Measurements from ENCODE around the gene MIF. TPM values are rescaled to one million over a fixed set of nuclear protein-coding genes. Genes with fewer than 3 reads are reported as not detected.
"Not testable (repeated sequence)": the region's sequence is repeated elsewhere in the genome, so short reads cannot be mapped to it uniquely, and the experiment has no call there.

Gene MIF
- polyA plus RNA-seq, 2 of the 4 experiments (the other 2 are of a cell fraction), result 197 to 776 TPM

GRCh38 chr22:23857606-23858483 lies 36.3 kb upstream of the MIF start, which contains the start of gene SLC2A11 (continued):
- TF ChIP-seq FOSL2 (IDR thresholded peaks at IDR 0.05) (no peak), FOSL2 (CRISPR knock-in tag; IDR thresholded peaks at IDR 0.05) (no peak), POLR2A (IDR thresholded peaks at IDR 0.05; ENCODE audit: low read length) (peak; percentile 92), EHMT2 (IDR thresholded peaks at IDR 0.05; ENCODE audit: low read depth) (no peak)

GRCh38 chr22:23858484-23858815 lies 35.7 kb upstream of the MIF start:
- Histone ChIP-seq H3K4me2 (peak overlapping the region; percentile 93), H3K27ac (peak overlapping the region; percentile 81 to 90; a peak in 5 of 6 replicates), H3K9me3 (no peaks in the 10 kb centered on the region), H3K4me1 (peaks cover 9% of the 10 kb centered on the region; the same call in 1 of the 3 replicates), H3K4me3 (peak overlapping the region; percentile 58)
- CTCF ChIA-PET, result interaction anchor here (1.1 to 3.1 kb wide), 4 partner anchors 9 to 98 kb away, joined by 3 to 27 read pairs (median 3); partner anchors contain the start of gene CHCHD10
- FAIRE-seq, result no peak
- no peak for ATAC-seq
- no peak for DNase-seq (ENCODE audit: low read depth in 1 of 2, low spot score in 1 of 2)
- 94% methylated on average over 7 of the region's 7 CpGs for WGBS (ENCODE audit: missing lambda C conversion rate)
- POLR2A ChIA-PET, result interaction anchor here (0.6 to 1.1 kb wide), 3 partner anchors 9 to 94 kb away, joined by 3 to 5 read pairs (median 3); no protein-coding TSS in a partner anchor
- TF ChIP-seq ESRRA (IDR thresholded peaks at IDR 0.05; ENCODE audit: borderline replicate concordance, low read length) (no peak), FOSB (CRISPR knock-in tag; IDR thresholded peaks at IDR 0.05) (no peak), CHD4 (IDR thresholded peaks at IDR 0.05; ENCODE audit: borderline replicate concordance) (no peak), BHLHE40 (IDR thresholded peaks at IDR 0.05; ENCODE audit: low read depth, low read length) (no peak), MAZ (IDR thresholded peaks at IDR 0.05; ENCODE audit: borderline replicate concordance, low read depth, low read length) (no peak)

GRCh38 chr22:23859201-23859600 lies 35.0 kb upstream of the MIF start:
- no peak overlapping the region; the same call in 2 of the 3 replicates for H3K4me2 ChIP-seq
- no peak overlapping the region for H3K27ac ChIP-seq
- CTCF ChIA-PET, result interaction anchor here (0.8 to 3.1 kb wide), 5 partner anchors 9 to 97 kb away, joined by 3 to 27 read pairs (median 3); partner anchors contain the start of genes CHCHD10 and MIF
- ATAC-seq, result no peak
- no peaks in the 10 kb centered on the region for H3K9me3 ChIP-seq
- peaks cover 9% of the 10 kb centered on the region; the same call in 1 of the 3 replicates for H3K4me1 ChIP-seq
- FAIRE-seq, result no peak
- no peak for DNase-seq (ENCODE audit: low read depth in 1 of 2, low spot score in 1 of 2)
- 97% methylated on average over 4 of the region's 4 CpGs for WGBS (ENCODE audit: missing lambda C conversion rate)
- POLR2A ChIA-PET, result no interaction called here
- H3K4me3 ChIP-seq, result no peak overlapping the region
- TF ChIP-seq CTCF (IDR thresholded peaks at IDR 0.05) (no peak), HES2 (IDR thresholded peaks at IDR 0.05) (no peak), NFE2L2 (conservative IDR thresholded peaks at IDR 0.05; ENCODE audit: low read length) (no peak)

- ATAC-seq; DNase-seq (ENCODE audit: low read depth in 1 of 2, low spot score in 1 of 2); H3K4me1 ChIP-seq; H3K27ac ChIP-seq; H3K4me2 ChIP-seq; FAIRE-seq; H3K9me3 ChIP-seq; H3K4me3 ChIP-seq; POLR2A ChIA-PET: not testable (repeated sequence)
- CTCF ChIA-PET, result interaction anchor here (2.1 to 3.1 kb wide), 3 partner anchors 10 to 96 kb away, joined by 9 to 27 read pairs (median 14); no protein-coding TSS in a partner anchor
- WGBS (ENCODE audit: missing lambda C conversion rate), result 83% methylated on average over 8 of the region's 8 CpGs
These were observed 34.0 kb upstream of the MIF start for GRCh38 chr22:23860187-23860586.

GRCh38 chr22:23862103-23862502 lies 32.1 kb upstream of the MIF start:
- FAIRE-seq (no peak), DNase-seq (ENCODE audit: low read depth in 1 of 2, low spot score in 1 of 2) (peak; percentile 52 to 59), ATAC-seq (peak; percentile 64 to 78; a peak in 5 of 6 replicates)
- H3K9me3 ChIP-seq, result no peaks in the 10 kb centered on the region
- WGBS (ENCODE audit: missing lambda C conversion rate), result 48% methylated on average over 3 of the region's 3 CpGs
- H3K4me3 ChIP-seq, result no peak overlapping the region
- CTCF ChIA-PET, result interaction anchor here (0.8 to 2.7 kb wide), 14 partner anchors 9 to 95 kb away, joined by 3 to 14 read pairs (median 3); partner anchors contain the start of genes CHCHD10 and MIF
- H3K4me2 ChIP-seq, result no peak overlapping the region
- H3K27ac ChIP-seq, result no peak overlapping the region
- POLR2A ChIA-PET, result no interaction called here
- peaks cover 5% of the 10 kb centered on the region; the same call in 1 of the 3 replicates for H3K4me1 ChIP-seq
- TF ChIP-seq SMC3 (IDR thresholded peaks at IDR 0.05) (peak; percentile 72), USF2 (IDR thresholded peaks at IDR 0.05) (no peak), ZSCAN20 (CRISPR knock-in tag; IDR thresholded peaks at IDR 0.05) (no peak), CHD2 (IDR thresholded peaks at IDR 0.05; ENCODE audit: low read length, partially characterized antibody) (no peak), RARB (CRISPR knock-in tag; IDR thresholded peaks at IDR 0.05) (no peak), EP300 (IDR thresholded peaks at IDR 0.05) (no peak), CTCF (IDR thresholded peaks at IDR 0.05) (peak; percentile 55), JUN (IDR thresholded peaks at IDR 0.05) (no peak), PHF8 (IDR thresholded peaks at IDR 0.05; ENCODE audit: borderline replicate concordance, low read depth) (no peak), SREBF2 (IDR thresholded peaks at IDR 0.05) (no peak), E2F6 (IDR thresholded peaks at IDR 0.05; ENCODE audit: borderline replicate concordance, low read depth) (no peak)
